Caco-2 (cell line): ENCODE data around the gene CSMD2. TPM values are rescaled to one million over a fixed set of nuclear protein-coding genes. Genes with fewer than 3 reads are reported as not detected.

Experiments
- BruUV-seq: library from RNA; stranded (reverse); fragments of 400-500 nt; replicated peaks from 2 replicates; lab custom pipeline; 2021; lab: Mats Ljungman, UMichigan
- CTCF ChIA-PET: fragments of 300-600 bp; sonication (Branson Sonifier 250); formaldehyde crosslinking; loops from one replicate; lab custom pipeline; 2022; ENCODE audit warnings: antibody characterized with exemption; lab: Charles Lee
- POLR2A ChIA-PET: fragments of 300-600 bp; sonication (Branson Sonifier 250); formaldehyde crosslinking; loops from one replicate; lab custom pipeline; 2022; ENCODE audit warnings: antibody characterized with exemption; lab: Charles Lee
- DNase-seq, 2 experiments: peaks; one replicate each; pipeline versions ENCODE4 v3.0.0 to v3.0.0-alpha.2; 2020 to 2022
- H3K27me3 ChIP-seq: replicated peaks from 2 replicates; pipeline ENCODE4 v1.6.0; 2011; ENCODE audit warnings: low read length; ENCODE audit not compliant: control insufficient read depth, insufficient read depth
- H3K36me3 ChIP-seq: 2 replicates; pipeline ENCODE4 v1.5.1; 2011; ENCODE audit warnings: low read length; ENCODE audit not compliant: control insufficient read depth, insufficient read depth
- H3K4me1 ChIP-seq: fragments of 250-450 bp; sonication (Bioruptor Pico); 2 replicates; pipeline ENCODE4 v1.5.1; 2020; ENCODE audit warnings: mild to moderate bottlenecking
- H3K4me3 ChIP-seq: 2 replicates; pipeline ENCODE4 v1.5.1; 2011; ENCODE audit warnings: low read depth, mild to moderate bottlenecking, control low read depth, low read length
- H3K9me3 ChIP-seq: fragments of 250-450 bp; sonication (Bioruptor Pico); 2 replicates; pipeline ENCODE4 v1.5.1; 2020; ENCODE audit warnings: mild to moderate bottlenecking, moderate library complexity
- H3K27ac Mint-ChIP-seq: one replicate; pipeline ENCODE4 v1.8.0; 2022; ENCODE audit warnings: mixed read lengths; ENCODE audit not compliant: unreplicated experiment
- H3K27me3 Mint-ChIP-seq: one replicate; pipeline ENCODE4 v1.8.0; 2022; ENCODE audit warnings: mixed read lengths; ENCODE audit not compliant: insufficient read depth, unreplicated experiment
- H3K36me3 Mint-ChIP-seq: one replicate; pipeline ENCODE4 v1.8.0; 2022; ENCODE audit warnings: mild to moderate bottlenecking, mixed read lengths; ENCODE audit not compliant: insufficient read depth, unreplicated experiment
- H3K4me1 Mint-ChIP-seq: one replicate; pipeline ENCODE4 v1.8.0; 2022; ENCODE audit warnings: low read depth, mixed read lengths; ENCODE audit not compliant: unreplicated experiment
- H3K4me3 Mint-ChIP-seq: one replicate; pipeline ENCODE4 v1.8.0; 2022; ENCODE audit warnings: mild to moderate bottlenecking, moderate library complexity, mixed read lengths; ENCODE audit not compliant: unreplicated experiment
- H3K9me3 Mint-ChIP-seq: one replicate; pipeline ENCODE4 v1.8.0; 2022; ENCODE audit warnings: mixed read lengths; ENCODE audit not compliant: unreplicated experiment
- CTCF ChIP-seq, 2 experiments: fragments of 200-600 bp in 1 of 2; IDR thresholded peaks; 1 replicate in 1 of 2; 2 replicates in 1 of 2; pipeline versions ENCODE4 v1.5.1 to v1.8.0; 2011 to 2022; ENCODE audit warnings: antibody characterized with exemption in 1 of 2, control low read depth in 1 of 2, inconsistent platforms in 1 of 2, low read depth in 1 of 2, low read length in 1 of 2, mild to moderate bottlenecking in 1 of 2, moderate library complexity in 1 of 2; ENCODE audit not compliant: insufficient read depth in 1 of 2, severe bottlenecking in 1 of 2, unreplicated experiment in 1 of 2
- intact Hi-C: fragments of 100-400 bp; cut with micrococcal nuclease; formaldehyde crosslinking; loops from one replicate; pipeline ENCODE4 v1.10.0; 2022; ENCODE audit not compliant: unreplicated experiment
- total RNA-seq: library from RNA; stranded (reverse); gene quantifications from 2 replicates; pipeline ENCODE4 v1.2.3, GENCODE V29; 2022

CSMD2 gene
- total RNA-seq, 1 experiment from 2014 or later = not detected

GRCh38 chr1:33709174-33709782 is 455.8 kb downstream of the CSMD2 start:
- DNase-seq = no peak
- TF ChIP-seq CTCF (IDR thresholded peaks at IDR 0.05; ENCODE audit: insufficient read depth in 1 of 2, low read depth in 1 of 2, low read length in 1 of 2, severe bottlenecking in 1 of 2, unreplicated experiment in 1 of 2) = no peak
- no peaks in the 10 kb centered on the region for H3K27me3 ChIP-seq
- ChIA-PET POLR2A (no interaction called here), CTCF (no interaction called here)
- Mint-ChIP-seq H3K9me3 (no peaks in the 10 kb centered on the region), H3K36me3 (no peaks in the 10 kb centered on the region), H3K4me1 (no peaks in the 10 kb centered on the region), H3K27me3 (peaks cover 16% of the 10 kb centered on the region), H3K27ac (no peak overlapping the region), H3K4me3 (no peak overlapping the region)
- intact Hi-C loops = no loop called here
- no peaks in the 10 kb centered on the region for H3K9me3 ChIP-seq
- BruUV-seq = no TSS peak
- H3K4me3 ChIP-seq = no peak overlapping the region
- H3K36me3 ChIP-seq = no peaks in the 10 kb centered on the region
- no peaks in the 10 kb centered on the region for H3K4me1 ChIP-seq

GRCh38 chr1:33706634-33707255 is 458.3 kb downstream of the CSMD2 start:
- CTCF ChIA-PET = no interaction called here
- Mint-ChIP-seq H3K27me3 (peaks cover 12% of the 10 kb centered on the region), H3K4me1 (no peaks in the 10 kb centered on the region), H3K4me3 (no peak overlapping the region), H3K36me3 (no peaks in the 10 kb centered on the region), H3K9me3 (no peaks in the 10 kb centered on the region), H3K27ac (no peak overlapping the region)
- BruUV-seq = no TSS peak
- no peaks in the 10 kb centered on the region for H3K27me3 ChIP-seq
- H3K36me3 ChIP-seq = no peaks in the 10 kb centered on the region
- DNase-seq = no peak
- no peak for TF ChIP-seq CTCF (IDR thresholded peaks at IDR 0.05; ENCODE audit: insufficient read depth in 1 of 2, low read depth in 1 of 2, low read length in 1 of 2, severe bottlenecking in 1 of 2, unreplicated experiment in 1 of 2)
- POLR2A ChIA-PET = no interaction called here
- no peaks in the 10 kb centered on the region for H3K4me1 ChIP-seq
- H3K4me3 ChIP-seq = no peak overlapping the region
- intact Hi-C loops = no loop called here
- no peaks in the 10 kb centered on the region for H3K9me3 ChIP-seq

DNA sequence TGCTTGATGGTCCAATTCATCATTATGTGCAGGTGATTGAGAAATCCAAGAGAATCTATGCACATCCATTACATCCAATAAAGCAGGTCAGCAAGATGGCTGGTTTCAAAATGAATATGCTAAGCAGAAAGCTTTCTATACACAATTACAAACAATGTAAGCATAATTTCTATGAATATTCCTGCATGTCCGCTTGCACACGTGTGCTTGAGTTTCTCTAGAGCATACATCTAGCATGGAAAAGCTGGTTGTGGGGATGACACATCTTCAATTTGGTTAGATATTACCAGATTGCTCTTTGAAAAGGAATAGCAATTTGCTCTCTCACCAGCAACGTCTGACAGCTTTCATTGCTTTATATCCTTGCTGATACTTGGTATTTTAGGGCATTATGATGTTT is 461.6 kb downstream of the CSMD2 start:
- H3K36me3 ChIP-seq = no peaks in the 10 kb centered on the region
- no peak overlapping the region for H3K4me3 ChIP-seq
- Mint-ChIP-seq H3K36me3 (no peaks in the 10 kb centered on the region), H3K9me3 (no peaks in the 10 kb centered on the region), H3K27ac (no peak overlapping the region), H3K4me1 (no peaks in the 10 kb centered on the region), H3K4me3 (no peak overlapping the region), H3K27me3 (peaks cover 10% of the 10 kb centered on the region)
- no peaks in the 10 kb centered on the region for H3K9me3 ChIP-seq
- TF ChIP-seq CTCF (IDR thresholded peaks at IDR 0.05; ENCODE audit: insufficient read depth in 1 of 2, low read depth in 1 of 2, low read length in 1 of 2, severe bottlenecking in 1 of 2, unreplicated experiment in 1 of 2) = no peak
- ChIA-PET POLR2A (interaction anchor here (0.6 kb wide), 1 partner anchor 211 kb away, joined by 3 read pairs; no protein-coding TSS in a partner anchor), CTCF (no interaction called here)
- no peak for DNase-seq
- H3K4me1 ChIP-seq = no peaks in the 10 kb centered on the region
- H3K27me3 ChIP-seq = no peaks in the 10 kb centered on the region
- intact Hi-C loops = no loop called here
- BruUV-seq = no TSS peak
